Fibroblast of skin of left quadriceps (primary cell): ENCODE measurements around the gene ADRA1B.
A peak's percentile ranks its signal among the peaks of the same experiment; 100 is the strongest.

Source experiments
- DNase-seq, 2 experiments: peaks; one replicate each; pipeline ENCODE4 v3.0.0-alpha.2; 2013; ENCODE audit warnings: low read depth in 2 of 2

ADRA1B gene

GRCh38 chr5:159901772-159902171, 14.5 kb upstream of the ADRA1B start:
- no peak for DNase-seq

DNA sequence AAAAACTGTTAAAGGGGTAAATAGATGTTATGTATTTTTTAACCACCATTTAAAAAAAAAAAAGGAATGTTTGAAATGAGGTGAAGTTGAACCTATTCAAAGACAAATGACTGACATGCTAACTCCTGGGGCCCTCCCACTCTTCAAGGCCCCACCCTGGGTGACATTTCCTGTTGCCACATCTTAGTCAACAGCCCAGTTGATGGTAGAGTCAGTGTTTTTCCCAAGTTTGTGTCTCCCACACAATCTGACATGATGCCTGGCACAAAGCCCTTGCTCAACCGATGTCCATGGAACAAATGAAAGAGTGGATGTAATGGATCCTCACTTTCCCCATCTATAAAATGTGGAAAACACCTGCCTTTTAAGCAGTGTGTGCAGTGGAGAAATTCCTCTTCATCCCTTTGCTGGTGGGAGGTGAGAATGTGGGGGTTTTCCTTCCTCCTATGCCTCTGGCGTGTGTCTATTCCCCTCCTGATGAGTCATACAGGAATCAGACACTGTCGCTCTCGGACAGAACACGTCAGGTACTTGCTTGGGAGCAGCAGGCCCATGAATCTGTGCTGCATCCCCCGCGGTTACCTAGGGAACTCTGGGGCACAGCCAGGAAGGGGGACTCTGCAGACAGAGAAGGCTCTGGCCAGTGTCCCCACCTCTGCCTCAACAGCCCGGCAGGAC, 13.7 kb upstream of the ADRA1B start:
- no peak for DNase-seq

DNA sequence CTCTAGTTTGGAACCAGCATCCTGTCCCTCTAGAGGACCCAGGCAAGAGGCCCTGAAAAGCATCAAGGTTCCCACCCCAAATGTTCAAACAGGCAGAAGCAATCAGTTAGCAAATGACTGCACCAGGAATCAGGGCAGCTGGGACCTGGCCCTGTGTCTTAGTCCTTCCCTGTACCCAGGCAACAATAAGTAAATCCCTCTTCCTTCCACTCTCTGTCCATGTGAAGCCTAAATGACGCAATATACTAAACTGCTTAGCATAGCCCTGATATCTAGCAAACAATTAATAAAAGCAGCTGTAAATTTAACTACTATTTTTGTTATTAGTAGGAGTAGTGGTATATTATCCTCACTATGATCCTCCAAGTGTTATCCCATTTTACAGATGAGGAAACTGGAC, 13.2 kb upstream of the ADRA1B start:
- DNase-seq, result no peak

GRCh38 chr5:159904874-159905273, 11.4 kb upstream of the ADRA1B start:
- DNase-seq, result no peak

GRCh38 chr5:159905496-159905895, 10.8 kb upstream of the ADRA1B start:
- peak; percentile 68 to 71 for DNase-seq

- no peak for DNase-seq
These were observed 9.8 kb upstream of the ADRA1B start for GRCh38 chr5:159906463-159906862.

GRCh38 chr5:159906943-159907342, 9.3 kb upstream of the ADRA1B start:
- no peak for DNase-seq

DNA sequence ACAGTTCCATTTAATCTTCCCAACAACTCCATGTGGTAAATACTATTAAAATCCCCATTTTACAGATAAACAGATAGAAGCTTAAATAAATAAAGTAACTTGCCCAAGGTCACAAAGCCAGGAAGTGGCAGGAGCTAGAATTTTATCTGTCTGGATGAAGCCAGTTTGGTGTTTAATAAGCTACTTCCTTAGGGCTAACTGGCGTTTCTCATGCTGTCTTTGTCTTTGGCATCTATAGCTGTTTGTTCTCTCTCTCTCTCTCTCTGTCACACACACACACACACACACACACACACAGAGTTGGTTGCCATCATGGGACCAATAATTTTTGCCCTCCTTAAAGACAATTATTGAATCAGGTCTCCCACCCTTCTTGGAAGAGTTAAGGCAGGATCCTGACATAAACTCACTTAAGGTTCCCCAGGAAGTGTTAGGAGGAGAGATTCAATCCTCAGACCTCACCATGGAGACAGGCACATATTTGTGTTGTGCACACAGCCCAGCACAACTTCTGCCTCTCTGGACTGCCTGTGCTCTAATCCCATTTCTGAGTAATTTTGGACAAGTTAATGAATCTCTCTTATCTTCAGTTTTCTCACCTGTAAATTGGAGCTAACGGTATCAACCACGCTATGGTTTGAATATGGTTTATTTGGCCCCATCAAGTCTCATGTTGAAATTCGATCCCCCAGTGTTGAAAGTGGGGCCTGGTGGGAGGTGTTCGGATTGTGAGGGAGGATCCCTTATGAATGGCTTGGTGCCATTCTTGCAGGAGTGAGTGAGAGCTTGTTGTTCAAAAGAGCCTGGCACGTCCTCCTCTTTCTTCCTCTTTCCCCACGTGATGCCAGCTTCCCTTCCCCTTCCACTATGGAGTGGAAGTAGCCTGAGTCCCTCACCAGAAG, 8.3 kb upstream of the ADRA1B start:
- no peak for DNase-seq

- peak in 1 of 2 experiments; percentile 53 for DNase-seq
These were observed 7.7 kb upstream of the ADRA1B start for GRCh38 chr5:159908591-159908940.

- DNase-seq, result no peak
These were observed 7.2 kb upstream of the ADRA1B start for GRCh38 chr5:159909126-159909525.

GRCh38 chr5:159910207-159910842, 6.0 kb upstream of the ADRA1B start:
- DNase-seq, result no peak

GRCh38 chr5:159910843-159911229, 5.4 kb upstream of the ADRA1B start:
- no peak for DNase-seq

DNA sequence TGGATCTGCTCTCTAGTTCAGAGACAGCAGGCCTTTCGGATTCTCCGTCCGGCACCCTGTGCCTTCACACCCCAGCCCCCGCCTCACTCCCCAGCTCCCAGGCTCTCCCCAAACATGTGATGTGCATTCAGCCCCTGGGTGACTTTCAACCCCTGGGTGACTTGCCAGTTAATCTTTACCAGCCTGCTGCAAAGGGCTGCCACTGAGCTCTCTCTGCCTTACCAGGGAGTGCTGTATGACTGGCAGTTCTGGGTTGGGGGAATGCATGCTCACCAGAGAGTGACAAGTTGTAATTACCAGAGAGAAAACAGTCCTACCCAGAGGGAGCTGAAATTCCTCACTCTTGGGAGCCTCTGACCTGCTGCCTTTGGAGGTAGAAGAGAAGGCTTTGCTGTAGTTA, 4.9 kb upstream of the ADRA1B start:
- no peak for DNase-seq

GRCh38 chr5:159912033-159912800, 4.1 kb upstream of the ADRA1B start:
- DNase-seq, result no peak

GRCh38 chr5:159913048-159913447, 3.2 kb upstream of the ADRA1B start:
- no peak for DNase-seq

GRCh38 chr5:159913501-159913900, 2.8 kb upstream of the ADRA1B start:
- no peak for DNase-seq

- DNase-seq, result no peak
These were observed 819 bp downstream of the ADRA1B start for GRCh38 chr5:159916841-159917761.

DNA sequence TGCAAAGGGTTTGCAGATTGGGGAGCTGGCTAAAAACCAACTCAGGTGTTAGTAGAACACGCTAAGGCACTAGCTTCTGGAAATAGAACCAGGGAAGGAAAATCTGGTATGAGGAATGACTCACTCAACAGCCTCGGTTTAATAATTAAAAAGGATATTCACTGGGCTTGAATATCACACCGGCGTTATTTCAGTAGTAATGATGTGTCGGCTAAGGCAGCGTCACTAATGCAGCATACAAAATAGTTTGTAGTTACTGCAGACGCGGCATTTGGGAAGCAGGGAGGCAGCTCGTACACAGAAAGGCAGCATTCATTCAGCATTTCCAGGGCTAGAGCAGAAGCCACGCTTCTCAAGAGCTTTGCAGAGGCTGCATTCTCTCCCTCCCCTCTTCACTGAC, 1.7 kb downstream of the ADRA1B start:
- no peak for DNase-seq

GRCh38 chr5:159921721-159922120, 5.4 kb downstream of the ADRA1B start:
- DNase-seq, result no peak

- no peak for DNase-seq
These were observed 6.7 kb downstream of the ADRA1B start for GRCh38 chr5:159923008-159923407.
